Urinary bladder (tissue), 4 donors: ENCODE results near the gene TIGD1. TPM values are rescaled to one million over a fixed set of nuclear protein-coding genes. Genes with fewer than 3 reads are reported as not detected.

Experiments used
- DNase-seq: peaks from one replicate; pipeline ENCODE4 v3.0.0-alpha.2; 2015; ENCODE audit errors: extremely low spot score
- H3K27ac ChIP-seq: one replicate; pipeline ENCODE4 v1.5.1; 2013; ENCODE audit warnings: low read depth, mild to moderate bottlenecking, moderate library complexity
- H3K36me3 ChIP-seq: one replicate; pipeline ENCODE4 v1.6.1; 2013; ENCODE audit warnings: mild to moderate bottlenecking, moderate library complexity; ENCODE audit not compliant: insufficient read depth
- H3K4me1 ChIP-seq: one replicate; pipeline ENCODE4 v1.6.1; 2013; ENCODE audit warnings: mild to moderate bottlenecking, moderate library complexity; ENCODE audit not compliant: insufficient read depth
- H3K4me3 ChIP-seq: one replicate; pipeline ENCODE4 v1.5.1; 2013; ENCODE audit warnings: low read depth, low read length
- WGBS: extraction: QIAGEN DNeasy Blood & Tissue Kit; methylation state at CpG from one replicate; pipeline ENCODE4 v1.1.7; 2013; 5-methylcytosine and 5-hydroxymethylcytosine counted together
- polyA plus RNA-seq: library from polyadenylated mRNA; stranded (reverse); fragments of 200-250 nt; gene quantifications from one replicate; pipeline ENCODE4 v1.2.3, GENCODE V29; 2013
- total RNA-seq: library from RNA; depleted of rRNA; stranded (reverse); fragments of >200 nt; gene quantifications from one replicate; pipeline ENCODE4 v1.2.3, GENCODE V29; 2014
- donor health status: healthy with polysubstance abuse.
- donor health status: healthy.

TIGD1 gene
- total and polyA plus RNA-seq, 2 donors, result 4.5 to 4.9 TPM

GRCh38 chr2:232502511-232502910 is 47.8 kb downstream of the TIGD1 start:
- H3K4me3 ChIP-seq, result no peak overlapping the region
- no peaks in the 10 kb centered on the region for H3K36me3 ChIP-seq
- H3K4me1 ChIP-seq, result no peaks in the 10 kb centered on the region
- no peak overlapping the region for H3K27ac ChIP-seq
- DNase-seq, result no peak
- 16% methylated on average over 21 of the region's 21 CpGs for WGBS

GRCh38 chr2:232501794-232502390 is 48.5 kb downstream of the TIGD1 start:
- Histone ChIP-seq H3K4me1 (no peaks in the 10 kb centered on the region), H3K36me3 (no peaks in the 10 kb centered on the region), H3K4me3 (no peak overlapping the region), H3K27ac (no peak overlapping the region)
- 44% methylated on average over 10 of the region's 10 CpGs for WGBS
- DNase-seq, result no peak

- Histone ChIP-seq H3K4me1 (no peaks in the 10 kb centered on the region), H3K4me3 (no peak overlapping the region), H3K27ac (no peak overlapping the region), H3K36me3 (no peaks in the 10 kb centered on the region)
- DNase-seq, result no peak
- 72% methylated on average over 9 of the region's 9 CpGs for WGBS
Measured at GRCh38 chr2:232501331-232501771, 49.0 kb downstream of the TIGD1 start.

GRCh38 chr2:232498452-232498851 is 51.9 kb downstream of the TIGD1 start:
- Histone ChIP-seq H3K4me1 (no peaks in the 10 kb centered on the region), H3K4me3 (no peak overlapping the region), H3K36me3 (no peaks in the 10 kb centered on the region), H3K27ac (no peak overlapping the region)
- 90% methylated on average over 3 of the region's 3 CpGs for WGBS
- no peak for DNase-seq

Other genes with a start within 250 kb of the TIGD1 start
- gene ALPP, start 171.8 kb downstream of the TIGD1 start, total RNA-seq, result not detected
- not detected for gene ALPP, start 171.8 kb downstream of the TIGD1 start, polyA plus RNA-seq
- gene ALPG, start 143.7 kb downstream of the TIGD1 start, total RNA-seq, result not detected
- gene ALPG, start 143.7 kb downstream of the TIGD1 start, polyA plus RNA-seq, result not detected
- gene ALPI, start 94.4 kb downstream of the TIGD1 start, total RNA-seq, result not detected
- not detected for gene ALPI, start 94.4 kb downstream of the TIGD1 start, polyA plus RNA-seq
- gene ECEL1, start 62.7 kb downstream of the TIGD1 start, total RNA-seq, result 0.21 TPM
- gene ECEL1, start 62.7 kb downstream of the TIGD1 start, polyA plus RNA-seq, result 0.95 TPM
- not detected for gene PRSS56, start 30.2 kb downstream of the TIGD1 start, total RNA-seq
- not detected for gene PRSS56, start 30.2 kb downstream of the TIGD1 start, polyA plus RNA-seq
- gene CHRND, start 24.4 kb downstream of the TIGD1 start, total RNA-seq, result 1.3 TPM
- not detected for gene CHRND, start 24.4 kb downstream of the TIGD1 start, polyA plus RNA-seq
- gene CHRNG, start 10.9 kb downstream of the TIGD1 start, total RNA-seq, result 3.5 TPM
- gene CHRNG, start 10.9 kb downstream of the TIGD1 start, polyA plus RNA-seq, result not detected
- gene EIF4E2, start 132 bp upstream of the TIGD1 start, total RNA-seq, result 63.3 TPM
- 63.2 TPM for gene EIF4E2, start 132 bp upstream of the TIGD1 start, polyA plus RNA-seq
- gene EFHD1, start 83.0 kb upstream of the TIGD1 start, total RNA-seq, result 1.4 TPM
- 22.1 TPM for gene EFHD1, start 83.0 kb upstream of the TIGD1 start, polyA plus RNA-seq
- gene GIGYF2, start 146.8 kb upstream of the TIGD1 start, total RNA-seq, result 121 TPM
- gene GIGYF2, start 146.8 kb upstream of the TIGD1 start, polyA plus RNA-seq, result 29.3 TPM
- gene KCNJ13, start 226.0 kb upstream of the TIGD1 start, total RNA-seq, result 0.63 TPM
- gene KCNJ13, start 226.0 kb upstream of the TIGD1 start, polyA plus RNA-seq, result not detected